ENCODE results near the gene CST9.

- TF ChIP-seq POLR2AphosphoS5 (IDR thresholded peaks at IDR 0.05; ENCODE audit: control insufficient read depth, insufficient read depth, low read depth, low read length) (no peak), MAZ (CRISPR knock-in tag; conservative IDR thresholded peaks at IDR 0.05 in 1 of 2, IDR thresholded peaks at IDR 0.05 in 1 of 2) (no peak), CTCF (IDR thresholded peaks at IDR 0.05 in 2 of 3, conservative IDR thresholded peaks at IDR 0.05 in 1 of 3; ENCODE audit: insufficient read depth in 2 of 3, low read depth in 1 of 3, low read length in 3 of 3) (no peak), ARID3A (IDR thresholded peaks at IDR 0.05; ENCODE audit: borderline replicate concordance, low read depth, low read length) (no peak), SMAD2 (IDR thresholded peaks at IDR 0.05; ENCODE audit: low read depth, low read length) (no peak), CEBPB (tag; IDR thresholded peaks at IDR 0.05) (no peak), USF1 (CRISPR knock-in tag; IDR thresholded peaks at IDR 0.05) (no peak), ZNF609 (CRISPR knock-in tag; IDR thresholded peaks at IDR 0.05; ENCODE audit: borderline replicate concordance) (no peak), POLR2A (conservative IDR thresholded peaks at IDR 0.05) (no peak), FOXP1 (CRISPR knock-in tag; IDR thresholded peaks at IDR 0.05) (no peak)
Measured at GRCh38 chr20:23639490-23639958, 33.8 kb upstream of the CST9 start.
